ENCODE measurements around the gene RCN1. TPM values are rescaled to one million over a fixed set of nuclear protein-coding genes. Genes with fewer than 3 reads are reported as not detected.

Gene RCN1
- total RNA-seq, 2 donors from 2014 or later = 27.7 to 29.7 TPM

DNA sequence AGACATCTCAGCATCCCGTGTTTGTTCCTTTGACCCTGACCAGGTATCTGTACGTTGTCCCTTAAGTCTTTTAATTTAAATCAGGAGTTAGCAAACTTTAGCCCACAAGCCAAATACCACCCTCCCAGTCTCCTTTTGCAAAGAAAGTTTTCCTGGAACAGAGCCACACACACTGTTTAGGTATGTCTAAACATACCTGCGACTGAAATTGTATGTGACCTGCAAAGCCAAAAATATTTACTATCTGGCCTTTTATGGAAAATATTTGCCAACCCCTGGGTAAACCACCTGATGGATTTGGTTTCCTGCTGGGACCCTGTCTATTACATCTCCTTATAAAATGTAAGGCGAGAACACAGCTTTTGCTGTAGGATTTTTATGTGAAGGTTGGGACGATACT, 20.2 kb upstream of the RCN1 start:
- no peaks in the 10 kb centered on the region for H3K9me3 ChIP-seq
- H3K4me1 ChIP-seq = no peaks in the 10 kb centered on the region
- no peak for DNase-seq (ENCODE audit: low spot score)
- H3K4me3 ChIP-seq = no peak overlapping the region
- TF ChIP-seq, protein P1, sequence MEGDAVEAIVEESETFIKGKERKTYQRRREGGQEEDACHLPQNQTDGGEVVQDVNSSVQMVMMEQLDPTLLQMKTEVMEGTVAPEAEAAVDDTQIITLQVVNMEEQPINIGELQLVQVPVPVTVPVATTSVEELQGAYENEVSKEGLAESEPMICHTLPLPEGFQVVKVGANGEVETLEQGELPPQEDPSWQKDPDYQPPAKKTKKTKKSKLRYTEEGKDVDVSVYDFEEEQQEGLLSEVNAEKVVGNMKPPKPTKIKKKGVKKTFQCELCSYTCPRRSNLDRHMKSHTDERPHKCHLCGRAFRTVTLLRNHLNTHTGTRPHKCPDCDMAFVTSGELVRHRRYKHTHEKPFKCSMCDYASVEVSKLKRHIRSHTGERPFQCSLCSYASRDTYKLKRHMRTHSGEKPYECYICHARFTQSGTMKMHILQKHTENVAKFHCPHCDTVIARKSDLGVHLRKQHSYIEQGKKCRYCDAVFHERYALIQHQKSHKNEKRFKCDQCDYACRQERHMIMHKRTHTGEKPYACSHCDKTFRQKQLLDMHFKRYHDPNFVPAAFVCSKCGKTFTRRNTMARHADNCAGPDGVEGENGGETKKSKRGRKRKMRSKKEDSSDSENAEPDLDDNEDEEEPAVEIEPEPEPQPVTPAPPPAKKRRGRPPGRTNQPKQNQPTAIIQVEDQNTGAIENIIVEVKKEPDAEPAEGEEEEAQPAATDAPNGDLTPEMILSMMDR (IDR thresholded peaks at IDR 0.05) = no peak
- H3K27me3 ChIP-seq = no peaks in the 10 kb centered on the region
- no peak overlapping the region for H3K27ac ChIP-seq
- no peaks in the 10 kb centered on the region for H3K36me3 ChIP-seq

DNA sequence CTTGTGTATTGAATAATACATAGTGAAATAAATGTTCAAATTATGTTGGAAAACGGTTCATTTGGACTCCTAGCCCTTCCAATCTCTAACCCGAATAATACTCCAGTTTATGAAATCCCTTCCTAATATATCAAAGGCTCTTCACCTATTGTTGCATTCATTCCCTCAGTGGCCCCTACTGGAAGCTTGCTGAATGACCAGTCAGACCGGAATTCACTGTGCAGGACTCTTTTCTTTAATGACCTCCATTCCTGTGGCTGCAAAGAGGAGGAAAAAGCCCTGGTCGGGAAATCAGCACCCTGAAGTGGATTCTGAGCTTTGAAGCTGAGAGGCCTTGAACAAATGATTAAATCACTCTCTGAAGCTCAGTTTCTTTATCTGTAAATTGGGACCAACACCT, 19.1 kb upstream of the RCN1 start:
- Histone ChIP-seq H3K4me1 (no peaks in the 10 kb centered on the region), H3K36me3 (no peaks in the 10 kb centered on the region), H3K9me3 (no peaks in the 10 kb centered on the region), H3K4me3 (no peak overlapping the region), H3K27me3 (no peaks in the 10 kb centered on the region), H3K27ac (no peak overlapping the region)
- TF ChIP-seq, protein P1 (IDR thresholded peaks at IDR 0.05) = no peak
- no peak for DNase-seq (ENCODE audit: low spot score)

DNA sequence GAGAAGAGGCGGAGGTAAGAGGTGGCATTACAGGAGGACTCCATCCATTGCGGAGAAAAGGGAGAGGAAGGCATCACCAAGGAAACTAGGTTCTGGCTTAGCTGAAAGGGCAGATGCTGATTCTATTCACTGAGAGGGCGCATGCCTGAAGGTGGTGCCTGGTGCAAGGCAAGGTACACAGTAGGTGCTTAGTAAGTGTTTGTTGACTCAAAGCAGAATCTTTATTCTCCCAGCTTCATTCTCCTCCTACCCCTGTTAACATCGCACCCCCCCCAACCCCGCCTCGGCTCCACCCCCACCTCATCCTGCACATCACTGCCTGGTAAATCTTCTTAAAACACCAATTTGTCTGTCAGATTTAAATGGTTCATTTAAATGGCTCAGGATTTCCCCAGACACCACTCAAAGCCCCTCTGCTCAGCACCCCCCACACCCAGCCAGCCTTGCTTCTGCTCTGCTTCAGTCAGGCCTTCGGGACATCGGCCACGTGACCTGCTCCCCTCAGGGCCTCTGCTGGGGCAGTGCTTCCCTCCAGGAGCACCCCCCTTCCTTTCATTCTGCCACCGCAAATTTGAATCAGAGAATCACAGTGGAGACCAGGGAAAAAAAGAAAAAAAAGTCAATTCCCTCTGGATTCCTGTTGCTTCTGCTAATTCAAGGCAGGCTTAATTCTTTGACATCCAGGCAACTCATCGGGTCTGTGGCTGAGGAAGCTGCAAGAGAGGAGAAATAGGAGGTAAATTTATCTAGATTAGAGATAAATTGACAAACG, 17.8 kb upstream of the RCN1 start:
- Histone ChIP-seq H3K4me3 (no peak overlapping the region), H3K27me3 (no peaks in the 10 kb centered on the region), H3K4me1 (no peaks in the 10 kb centered on the region), H3K27ac (no peak overlapping the region), H3K9me3 (no peaks in the 10 kb centered on the region), H3K36me3 (no peaks in the 10 kb centered on the region)
- TF ChIP-seq, protein P1 (IDR thresholded peaks at IDR 0.05) = no peak
- no peak for DNase-seq (ENCODE audit: low spot score)

DNA sequence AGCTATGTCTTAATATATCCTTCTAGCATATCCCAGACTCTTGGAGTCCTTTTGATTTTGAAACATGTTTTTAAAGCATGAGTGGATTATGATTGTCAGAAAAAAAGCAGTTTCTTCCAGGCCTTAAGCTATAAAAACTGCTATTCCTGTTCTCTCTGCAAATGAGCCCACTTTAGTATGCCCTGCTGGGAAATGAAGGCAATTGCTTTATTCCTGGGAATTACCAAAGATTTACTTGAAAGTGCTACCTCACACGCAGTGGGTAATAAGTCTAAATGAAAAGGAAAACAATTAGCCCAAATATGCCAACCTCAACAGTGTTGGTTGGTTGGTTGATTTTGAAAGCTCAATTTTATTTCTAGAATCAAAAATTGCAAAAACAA, 17.2 kb upstream of the RCN1 start:
- TF ChIP-seq, protein P1 (IDR thresholded peaks at IDR 0.05) = no peak
- no peaks in the 10 kb centered on the region for H3K36me3 ChIP-seq
- H3K27ac ChIP-seq = no peak overlapping the region
- H3K27me3 ChIP-seq = no peaks in the 10 kb centered on the region
- DNase-seq (ENCODE audit: low spot score) = no peak
- H3K4me3 ChIP-seq = no peak overlapping the region
- no peaks in the 10 kb centered on the region for H3K4me1 ChIP-seq
- H3K9me3 ChIP-seq = no peaks in the 10 kb centered on the region

DNA sequence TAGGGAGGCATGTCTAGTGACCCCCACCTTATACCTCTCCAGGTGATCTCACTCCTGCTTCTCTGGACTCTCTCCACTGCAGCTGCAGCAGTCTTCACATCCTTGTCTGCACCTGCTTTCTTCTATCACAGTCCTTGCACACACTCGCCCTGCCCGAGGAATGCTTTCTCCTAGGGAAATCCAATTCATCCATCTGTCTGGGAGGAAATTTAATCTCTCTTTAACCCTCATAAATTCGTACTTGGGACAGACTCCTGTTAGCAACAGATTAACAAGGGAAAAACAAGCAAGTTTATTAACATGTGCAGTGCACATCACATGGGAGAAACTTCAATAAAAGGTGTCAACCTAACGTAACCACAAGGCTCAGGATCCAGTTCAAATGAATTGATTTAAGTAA, 11.3 kb upstream of the RCN1 start:
- Histone ChIP-seq H3K9me3 (no peaks in the 10 kb centered on the region), H3K36me3 (no peaks in the 10 kb centered on the region), H3K4me3 (no peak overlapping the region), H3K4me1 (no peaks in the 10 kb centered on the region), H3K27ac (no peak overlapping the region), H3K27me3 (no peaks in the 10 kb centered on the region)
- no peak for DNase-seq (ENCODE audit: low spot score)
- TF ChIP-seq, protein P1 (IDR thresholded peaks at IDR 0.05) = no peak
